Calu3 (cell line): Measurements from ENCODE around the gene PACS2. TPM values are rescaled to one million over a fixed set of nuclear protein-coding genes. Genes with fewer than 3 reads are reported as not detected.

ENCODE experiments used
- BruUV-seq: library from RNA; stranded (reverse); fragments of 400-500 nt; replicated peaks from 2 replicates; lab custom pipeline; 2021; lab: Mats Ljungman, UMichigan
- CTCF ChIA-PET: fragments of 300-600 bp; sonication (Branson Sonifier 250); formaldehyde crosslinking; loops from one replicate; lab custom pipeline; 2022; ENCODE audit warnings: antibody characterized with exemption; lab: Charles Lee
- DNase-seq: peaks from one replicate; pipeline ENCODE4 v3.0.0; 2022
- H3K27ac Mint-ChIP-seq: one replicate; pipeline ENCODE4 v1.8.0; 2022; ENCODE audit warnings: mixed read lengths; ENCODE audit not compliant: unreplicated experiment
- H3K27me3 Mint-ChIP-seq: one replicate; pipeline ENCODE4 v1.8.0; 2022; ENCODE audit warnings: mixed read lengths; ENCODE audit not compliant: unreplicated experiment
- H3K36me3 Mint-ChIP-seq: one replicate; pipeline ENCODE4 v1.8.0; 2022; ENCODE audit warnings: mild to moderate bottlenecking, moderate library complexity, mixed read lengths; ENCODE audit not compliant: insufficient read depth, unreplicated experiment
- H3K4me1 Mint-ChIP-seq: one replicate; pipeline ENCODE4 v1.8.0; 2022; ENCODE audit warnings: mild to moderate bottlenecking, low read depth, mixed read lengths; ENCODE audit not compliant: unreplicated experiment
- H3K4me3 Mint-ChIP-seq: one replicate; pipeline ENCODE4 v1.8.0; 2022; ENCODE audit warnings: mild to moderate bottlenecking, low read depth, moderate library complexity, mixed read lengths; ENCODE audit not compliant: unreplicated experiment
- H3K9me3 Mint-ChIP-seq: one replicate; pipeline ENCODE4 v1.8.0; 2022; ENCODE audit warnings: low read depth, mixed read lengths; ENCODE audit not compliant: unreplicated experiment
- CTCF ChIP-seq: fragments of 200-600 bp; IDR thresholded peaks from one replicate; pipeline ENCODE4 v1.8.0; 2022; ENCODE audit warnings: antibody characterized with exemption; ENCODE audit not compliant: unreplicated experiment
- intact Hi-C: fragments of 100-400 bp; cut with micrococcal nuclease; formaldehyde crosslinking; loops from one replicate; pipeline ENCODE4 v1.10.0; 2022; ENCODE audit not compliant: unreplicated experiment
- total RNA-seq: library from RNA; stranded (reverse); gene quantifications from 2 replicates; pipeline ENCODE4 v1.2.3, GENCODE V29; 2022

Gene PACS2
- total RNA-seq, 1 experiment from 2014 or later = 77.3 TPM

- CTCF ChIA-PET = no interaction called here
- intact Hi-C loops = loop anchor here (10.0 kb wide), 1 partner anchor 256 kb away; no protein-coding TSS in a partner anchor
- no peaks in the 10 kb centered on the region for H3K9me3 Mint-ChIP-seq
Observed at GRCh38 chr14:105350450-105351244, 36.1 kb downstream of the PACS2 start.

GRCh38 chr14:105351410-105351809, 36.9 kb downstream of the PACS2 start:
- no peak overlapping the region for H3K27ac Mint-ChIP-seq
- intact Hi-C loops = loop anchor here (10.0 kb wide), 1 partner anchor 257 kb away; no protein-coding TSS in a partner anchor
- no peak overlapping the region for H3K4me3 Mint-ChIP-seq
- no peak for DNase-seq
- H3K4me1 Mint-ChIP-seq = no peaks in the 10 kb centered on the region
- no TSS peak for BruUV-seq
- no peak for TF ChIP-seq CTCF
- no peaks in the 10 kb centered on the region for H3K9me3 Mint-ChIP-seq
- peaks cover 15% of the 10 kb centered on the region for H3K36me3 Mint-ChIP-seq
- H3K27me3 Mint-ChIP-seq = no peaks in the 10 kb centered on the region
- CTCF ChIA-PET = interaction anchor here (0.8 to 1.3 kb wide), 2 partner anchors 171 to 264 kb away, joined by 3 to 4 read pairs; no protein-coding TSS in a partner anchor

More at GRCh38 chr14:105350450-105351244, 36.1 kb downstream of the PACS2 start:
- no TSS peak for BruUV-seq
- peaks cover 14% of the 10 kb centered on the region for H3K36me3 Mint-ChIP-seq
- no peaks in the 10 kb centered on the region for H3K4me1 Mint-ChIP-seq
- no peak overlapping the region for H3K27ac Mint-ChIP-seq
- no peak for TF ChIP-seq CTCF
- H3K4me3 Mint-ChIP-seq = no peak overlapping the region
- H3K27me3 Mint-ChIP-seq = no peaks in the 10 kb centered on the region
- no peak for DNase-seq

GRCh38 chr14:105351920-105352851, 37.6 kb downstream of the PACS2 start:
- BruUV-seq = no TSS peak
- intact Hi-C loops = loop anchor here (1.0 to 10.0 kb wide), 2 partner anchors 149 to 257 kb away; no protein-coding TSS in a partner anchor
- Mint-ChIP-seq H3K27ac (no peak overlapping the region), H3K27me3 (no peaks in the 10 kb centered on the region), H3K4me1 (no peaks in the 10 kb centered on the region), H3K9me3 (no peaks in the 10 kb centered on the region), H3K4me3 (no peak overlapping the region), H3K36me3 (peaks cover 17% of the 10 kb centered on the region)
- peak; percentile 83 for TF ChIP-seq CTCF
- CTCF ChIA-PET = interaction anchor here (0.7 to 1.3 kb wide), 11 partner anchors 19 to 584 kb away, joined by 3 to 7 read pairs (median 3); partner anchors contain the start of gene BRF1
- DNase-seq = peak; percentile 90

- Mint-ChIP-seq H3K27ac (no peak overlapping the region), H3K36me3 (peaks cover 20% of the 10 kb centered on the region), H3K9me3 (no peaks in the 10 kb centered on the region), H3K4me1 (no peaks in the 10 kb centered on the region), H3K27me3 (no peaks in the 10 kb centered on the region), H3K4me3 (no peak overlapping the region)
- intact Hi-C loops = loop anchor here (10.0 kb wide), 1 partner anchor 258 kb away; no protein-coding TSS in a partner anchor
- CTCF ChIA-PET = no interaction called here
- no peak for DNase-seq
- TF ChIP-seq CTCF = no peak
- BruUV-seq = no TSS peak
Observed at GRCh38 chr14:105353136-105353535, 38.6 kb downstream of the PACS2 start.
